CD4-positive, alpha-beta memory T cell (primary cell): ENCODE data around the gene OR7G1. TPM values are rescaled to one million over a fixed set of nuclear protein-coding genes. Genes with fewer than 3 reads are reported as not detected.
A peak's percentile ranks its signal among the peaks of the same experiment; 100 is the strongest.

Experiments used
- CTCF ChIA-PET: fragments of 350-600 bp; sonication (Branson Sonifier 250); formaldehyde crosslinking; loops from one replicate; lab custom pipeline; 2021; ENCODE audit warnings: inconsistent platforms; ENCODE audit not compliant: partially characterized antibody; lab: Charles Lee
- POLR2A ChIA-PET: fragments of 350-600 bp; sonication (Branson Sonifier 250); formaldehyde crosslinking; loops from one replicate; lab custom pipeline; 2021; ENCODE audit not compliant: partially characterized antibody; lab: Charles Lee
- DNase-seq, 5 donors: peaks; one replicate each; pipeline versions ENCODE4 v3.0.0 to v3.0.0-alpha.2; 2020 to 2022; ENCODE audit warnings: mixed read lengths in 1 of 5
- H3K27ac ChIP-seq: one replicate; pipeline ENCODE4 v1.7.0; 2013; ENCODE audit warnings: low read depth, low read length
- H3K27me3 ChIP-seq: 2 replicates; pipeline ENCODE4 v1.7.0; 2013; ENCODE audit warnings: mild to moderate bottlenecking, low read length, moderate library complexity; ENCODE audit not compliant: insufficient read depth
- H3K36me3 ChIP-seq: 2 replicates; pipeline ENCODE4 v1.7.0; 2013; ENCODE audit warnings: mild to moderate bottlenecking, low read length, moderate library complexity; ENCODE audit not compliant: insufficient read depth
- H3K4me1 ChIP-seq: 2 replicates; pipeline ENCODE4 v1.7.0; 2013; ENCODE audit warnings: mild to moderate bottlenecking, low read length, moderate library complexity; ENCODE audit not compliant: insufficient read depth
- H3K4me3 ChIP-seq, 2 donors: one replicate each; pipeline ENCODE4 v1.7.0; 2013; ENCODE audit warnings: low read length in 2 of 2, mild to moderate bottlenecking in 1 of 2
- H3K9me3 ChIP-seq, 2 donors: one replicate each; pipeline ENCODE4 v1.7.0; 2013; ENCODE audit warnings: low read length in 2 of 2, control low read depth in 1 of 2; ENCODE audit not compliant: control insufficient read depth in 1 of 2
- H3K27ac Mint-ChIP-seq, 7 donors: one replicate each; pipeline ENCODE4 v1.8.0; 2020 to 2021; ENCODE audit warnings: mixed read lengths in 7 of 7, mild to moderate bottlenecking in 6 of 7, inconsistent platforms in 3 of 7, moderate library complexity in 3 of 7
- H3K27me3 Mint-ChIP-seq, 2 donors: one replicate each; pipeline ENCODE4 v1.8.0; 2020 to 2021; ENCODE audit warnings: mixed read lengths in 2 of 2
- H3K36me3 Mint-ChIP-seq, 2 donors: one replicate each; pipeline ENCODE4 v1.8.0; 2020 to 2021; ENCODE audit warnings: mixed read lengths in 2 of 2, inconsistent platforms in 1 of 2, mild to moderate bottlenecking in 1 of 2
- H3K4me1 Mint-ChIP-seq, 4 donors: one replicate each; pipeline ENCODE4 v1.8.0; 2020 to 2021; ENCODE audit warnings: mixed read lengths in 4 of 4, mild to moderate bottlenecking in 1 of 4
- H3K4me3 Mint-ChIP-seq, 8 donors: one replicate each; pipeline ENCODE4 v1.8.0; 2020 to 2021; ENCODE audit warnings: mixed read lengths in 8 of 8, mild to moderate bottlenecking in 7 of 8, moderate library complexity in 6 of 8, inconsistent platforms in 3 of 8
- H3K9me3 Mint-ChIP-seq, 8 donors: one replicate each; pipeline ENCODE4 v1.8.0; 2020 to 2021; ENCODE audit warnings: mixed read lengths in 8 of 8, mild to moderate bottlenecking in 5 of 8, inconsistent platforms in 3 of 8, moderate library complexity in 1 of 8
- intact Hi-C: fragments of 100-400 bp; cut with micrococcal nuclease; formaldehyde crosslinking; loops from one replicate; pipeline ENCODE4 v1.15.1; 2023
- polyA plus RNA-seq, 2 donors: library from polyadenylated mRNA; unstranded; fragments of 300-500 nt; fragmentation: Illumina TruSeq; gene quantifications; one replicate each; pipeline ENCODE4 v1.2.3, GENCODE V29; 2021
- total RNA-seq, 2 experiments: library from RNA; stranded (reverse); gene quantifications; one replicate each; pipeline ENCODE4 v1.2.3, GENCODE V29; 2021

OR7G1 gene
- total and polyA plus RNA-seq, 4 experiments from 2014 or later = not detected

DNA sequence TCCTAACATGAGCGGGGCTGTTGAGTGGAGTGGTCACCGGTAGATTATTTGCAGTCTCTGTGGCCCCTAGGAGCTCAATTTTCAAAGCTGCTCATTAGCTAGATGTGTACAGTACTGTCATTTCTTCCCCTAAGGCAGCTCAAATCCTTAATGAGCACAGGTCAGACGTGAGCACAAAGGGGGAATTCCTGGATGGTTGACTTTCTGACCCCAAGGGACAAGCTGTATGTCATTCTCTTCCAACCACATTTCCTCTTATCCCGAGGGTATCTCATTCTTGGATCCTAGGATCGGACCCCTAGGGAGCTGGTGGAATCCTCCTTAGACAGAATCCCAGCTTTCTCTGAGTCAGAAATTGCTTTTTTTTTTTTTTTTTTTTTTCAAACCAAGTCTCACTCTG is 16.9 kb upstream of the OR7G1 start:
- no peak overlapping the region for H3K4me3 Mint-ChIP-seq
- Histone ChIP-seq H3K27me3 (no peaks in the 10 kb centered on the region), H3K9me3 (no peaks in the 10 kb centered on the region), H3K4me1 (no peaks in the 10 kb centered on the region), H3K4me3 (no peak overlapping the region), H3K27ac (no peak overlapping the region), H3K36me3 (no peaks in the 10 kb centered on the region)
- H3K27ac Mint-ChIP-seq = no peak overlapping the region
- H3K27me3 Mint-ChIP-seq = peaks cover 6% of the 10 kb centered on the region in 2 donors
- H3K9me3 Mint-ChIP-seq = peaks cover 0 to 1% (median 0%) of the 10 kb centered on the region in 8 donors
- DNase-seq = no peak
- no peaks in the 10 kb centered on the region for H3K36me3 Mint-ChIP-seq
- CTCF ChIA-PET = no interaction called here
- POLR2A ChIA-PET = no interaction called here
- intact Hi-C loops = no loop called here
- H3K4me1 Mint-ChIP-seq = peaks cover 3 to 12% (median 7%) of the 10 kb centered on the region in 4 donors

DNA sequence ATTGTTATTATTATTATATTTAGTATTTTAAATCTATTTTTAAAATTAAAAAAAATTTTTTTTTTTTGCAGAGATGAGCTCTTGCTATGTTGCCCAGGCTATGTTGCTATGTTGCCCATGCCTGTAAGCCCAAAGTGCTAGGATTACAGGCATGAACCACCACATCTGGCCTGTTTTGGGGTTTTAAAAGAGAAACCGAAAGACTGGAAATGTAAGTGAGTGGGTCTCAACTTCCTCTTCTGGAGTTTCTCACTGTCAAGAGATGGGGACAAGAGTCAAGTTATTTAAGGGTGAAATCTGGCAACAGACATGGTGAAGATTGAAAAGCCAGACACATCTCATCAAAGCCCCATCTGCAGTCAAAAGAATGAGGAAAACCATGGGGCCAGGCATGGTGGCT is 15.4 kb upstream of the OR7G1 start:
- H3K27me3 ChIP-seq = no peaks in the 10 kb centered on the region
- no peaks in the 10 kb centered on the region for H3K36me3 Mint-ChIP-seq
- no peaks in the 10 kb centered on the region for H3K36me3 ChIP-seq
- DNase-seq = no peak
- no peak overlapping the region for H3K27ac Mint-ChIP-seq
- H3K9me3 Mint-ChIP-seq = peaks cover 0 to 1% (median 0%) of the 10 kb centered on the region in 8 donors
- H3K4me3 ChIP-seq = no peak overlapping the region
- peaks cover 0 to 8% (median 5%) of the 10 kb centered on the region in 4 donors for H3K4me1 Mint-ChIP-seq
- POLR2A ChIA-PET = no interaction called here
- H3K27me3 Mint-ChIP-seq = peaks cover 13 to 18% of the 10 kb centered on the region in 2 donors
- H3K4me1 ChIP-seq = no peaks in the 10 kb centered on the region
- no peak overlapping the region for H3K27ac ChIP-seq
- CTCF ChIA-PET = no interaction called here
- H3K9me3 ChIP-seq = no peaks in the 10 kb centered on the region
- intact Hi-C loops = no loop called here
- no peak overlapping the region for H3K4me3 Mint-ChIP-seq

DNA sequence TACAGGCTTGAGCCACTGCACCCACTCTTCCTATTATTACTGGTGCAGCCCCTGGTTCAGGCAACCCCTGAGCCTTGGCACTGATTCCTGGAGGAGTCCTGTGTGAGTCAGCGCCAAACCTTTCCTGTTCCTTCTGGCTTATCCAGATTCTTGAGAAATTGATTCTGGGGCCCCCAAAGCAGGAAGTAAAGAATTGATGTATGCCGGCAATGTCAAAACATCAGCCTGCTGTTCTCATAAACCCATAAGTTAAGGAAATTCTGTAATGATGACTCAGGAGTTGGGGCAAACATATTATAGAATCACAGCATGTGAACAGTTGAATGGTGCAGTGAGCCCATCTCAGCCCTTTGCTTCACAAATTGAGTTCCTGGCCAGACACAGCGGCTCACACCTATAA is 12.6 kb upstream of the OR7G1 start:
- intact Hi-C loops = no loop called here
- H3K27ac Mint-ChIP-seq = no peak overlapping the region

DNA sequence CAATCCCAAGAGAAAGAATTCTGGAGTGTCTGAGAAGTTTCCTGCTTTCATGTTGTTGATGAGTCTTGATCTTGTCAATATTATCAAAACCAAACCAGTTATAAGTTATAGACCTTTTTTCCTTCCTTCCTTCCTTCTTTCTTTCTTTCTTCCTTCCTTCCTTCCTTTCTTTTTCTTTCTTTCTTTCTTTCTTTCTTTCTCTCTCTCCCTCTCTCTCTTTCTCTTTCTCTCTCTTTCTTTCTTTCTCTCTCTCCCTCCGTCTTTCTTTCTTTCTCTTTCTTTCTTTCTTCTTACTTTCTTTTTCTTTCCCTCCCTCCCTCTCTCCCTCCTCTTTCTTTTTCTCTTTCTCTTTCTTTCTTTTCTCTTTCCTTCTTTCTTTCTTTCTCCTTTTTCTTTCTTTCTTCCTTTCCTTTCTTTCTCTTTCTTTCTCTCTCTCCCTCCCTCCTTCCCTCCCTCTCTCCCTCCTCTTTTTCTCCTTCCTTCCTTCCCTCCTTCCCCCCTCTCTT is 11.4 kb upstream of the OR7G1 start, which contains the start of gene OR7G3:
TSS of gene OR7G3 (minus strand) at position 51 of the 506 bp plus-strand sequence. CDS start at position 51, 0 bp downstream.
- Mint-ChIP-seq H3K27ac (peak within 1 kb of the TSS in 1 of 7 donors; percentile 29), H3K4me3 (no peak within 1 kb of the TSS), H3K9me3 (peaks cover 0 to 1% (median 0%) of the 10 kb centered on the region in 8 donors), H3K27me3 (peaks cover 17 to 24% of the 10 kb centered on the region in 2 donors), H3K36me3 (no peaks in the 10 kb centered on the region), H3K4me1 (peaks cover 0 to 8% (median 5%) of the 10 kb centered on the region in 4 donors)
- Histone ChIP-seq H3K27me3 (no peaks in the 10 kb centered on the region), H3K36me3 (no peaks in the 10 kb centered on the region), H3K4me3 (no peak within 1 kb of the TSS), H3K4me1 (no peaks in the 10 kb centered on the region), H3K9me3 (no peaks in the 10 kb centered on the region), H3K27ac (no peak within 1 kb of the TSS)
- intact Hi-C loops = no loop called here
- POLR2A ChIA-PET = no interaction called here
- no peak for DNase-seq
- CTCF ChIA-PET = no interaction called here

More for the DNA sequence above, 12.6 kb upstream of the OR7G1 start:
- Histone ChIP-seq H3K9me3 (no peaks in the 10 kb centered on the region), H3K27me3 (no peaks in the 10 kb centered on the region), H3K4me3 (no peak overlapping the region), H3K36me3 (no peaks in the 10 kb centered on the region), H3K4me1 (no peaks in the 10 kb centered on the region), H3K27ac (no peak overlapping the region)
- ChIA-PET CTCF (no interaction called here), POLR2A (no interaction called here)
- no peaks in the 10 kb centered on the region for H3K36me3 Mint-ChIP-seq
- no peak overlapping the region for H3K4me3 Mint-ChIP-seq
- no peak for DNase-seq
- H3K9me3 Mint-ChIP-seq = peaks cover 0 to 1% (median 0%) of the 10 kb centered on the region in 8 donors
- peaks cover 0 to 8% (median 5%) of the 10 kb centered on the region in 4 donors for H3K4me1 Mint-ChIP-seq
- peaks cover 14 to 23% of the 10 kb centered on the region in 2 donors for H3K27me3 Mint-ChIP-seq

DNA sequence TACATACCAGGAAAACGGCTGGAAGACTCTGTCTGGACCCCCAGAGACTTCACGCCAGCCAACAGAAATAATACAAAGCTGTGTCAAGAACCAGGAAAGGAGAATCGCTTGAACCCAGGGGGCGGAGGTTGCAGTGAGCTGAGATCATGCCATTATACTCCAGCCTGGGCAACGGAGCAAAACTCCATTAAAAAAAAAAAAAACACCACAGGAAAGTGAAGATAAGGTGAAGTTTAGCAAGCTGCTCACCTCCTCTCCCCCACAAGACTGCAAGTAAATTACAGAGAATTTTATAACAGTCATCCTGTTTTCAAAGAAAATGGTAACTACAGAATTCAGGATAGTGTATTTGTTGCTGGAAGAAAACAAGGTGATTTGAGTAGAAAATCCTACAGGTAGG is 984 bp upstream of the OR7G1 start:
- H3K27me3 ChIP-seq = no peaks in the 10 kb centered on the region
- H3K27ac ChIP-seq = no peak overlapping the region
- no peaks in the 10 kb centered on the region for H3K4me1 ChIP-seq
- H3K9me3 ChIP-seq = no peaks in the 10 kb centered on the region
- H3K27me3 Mint-ChIP-seq = peaks cover 10 to 14% of the 10 kb centered on the region in 2 donors
- H3K9me3 Mint-ChIP-seq = peaks cover 0 to 2% (median 0%) of the 10 kb centered on the region in 8 donors
- H3K36me3 ChIP-seq = no peaks in the 10 kb centered on the region
- no peak overlapping the region for H3K4me3 Mint-ChIP-seq
- intact Hi-C loops = no loop called here
- H3K36me3 Mint-ChIP-seq = no peaks in the 10 kb centered on the region
- peaks cover 0 to 1% (median 0%) of the 10 kb centered on the region in 4 donors for H3K4me1 Mint-ChIP-seq
- no peak for DNase-seq
- H3K27ac Mint-ChIP-seq = no peak overlapping the region
- H3K4me3 ChIP-seq = no peak overlapping the region
- CTCF ChIA-PET = no interaction called here
- POLR2A ChIA-PET = no interaction called here

DNA sequence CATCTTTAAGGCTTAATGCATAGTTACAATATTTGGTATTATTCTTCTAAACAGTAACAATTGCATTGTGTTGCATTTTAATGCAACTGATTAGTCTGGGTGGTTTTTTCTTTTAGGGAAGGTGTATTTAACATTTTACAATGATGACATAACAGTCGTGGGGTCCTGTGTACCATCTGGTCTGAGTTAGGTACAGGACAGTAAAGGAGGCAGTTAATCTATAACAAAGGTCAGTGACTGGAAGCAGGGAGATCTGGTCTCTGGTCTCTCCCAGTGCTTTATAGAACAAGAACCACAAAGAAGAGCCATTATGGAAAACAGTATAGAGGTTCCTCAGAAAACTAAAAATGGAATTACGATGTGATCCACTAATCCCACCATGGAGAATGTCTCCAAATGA is 5.6 kb downstream of the OR7G1 start:
- Histone ChIP-seq H3K27me3 (no peaks in the 10 kb centered on the region), H3K4me3 (no peak overlapping the region), H3K36me3 (no peaks in the 10 kb centered on the region), H3K27ac (no peak overlapping the region), H3K4me1 (no peaks in the 10 kb centered on the region), H3K9me3 (no peaks in the 10 kb centered on the region)
- POLR2A ChIA-PET = no interaction called here
- intact Hi-C loops = no loop called here
- Mint-ChIP-seq H3K4me3 (no peak overlapping the region), H3K27ac (no peak overlapping the region), H3K9me3 (peaks cover 0 to 2% (median 0%) of the 10 kb centered on the region in 8 donors), H3K36me3 (no peaks in the 10 kb centered on the region), H3K4me1 (peaks cover 0 to 4% (median 0%) of the 10 kb centered on the region in 4 donors), H3K27me3 (peaks cover 9 to 16% of the 10 kb centered on the region in 2 donors)
- no peak for DNase-seq
- CTCF ChIA-PET = no interaction called here

DNA sequence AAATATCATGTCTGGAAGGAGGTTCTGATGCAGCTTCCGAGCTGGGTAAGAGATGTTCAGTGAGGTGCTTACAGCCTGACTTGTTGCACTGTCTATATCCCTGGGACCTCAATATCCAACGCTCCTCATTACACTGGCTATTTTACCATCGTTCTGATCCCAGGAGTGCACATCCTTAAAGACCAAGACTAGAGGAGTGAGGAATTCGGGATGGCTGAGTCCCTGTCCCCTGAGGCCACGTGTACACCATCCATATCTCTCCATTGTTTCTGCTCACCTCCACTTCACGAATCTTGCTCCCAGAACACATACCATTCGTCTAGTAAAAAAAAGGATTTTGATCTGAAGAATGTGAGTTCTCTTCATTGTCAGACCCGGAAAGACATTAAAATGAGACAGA is 8.2 kb downstream of the OR7G1 start, which contains the start of gene OR7G2:
TSS of gene OR7G2 (minus strand) at position 101 of the 400 bp plus-strand sequence. CDS start 4,232 bp downstream, outside the sequence.
- H3K36me3 Mint-ChIP-seq = no peaks in the 10 kb centered on the region
- H3K27me3 Mint-ChIP-seq = peaks cover 8 to 17% of the 10 kb centered on the region in 2 donors

More for the DNA sequence above, 8.2 kb downstream of the OR7G1 start, which contains the start of gene OR7G2:
- Mint-ChIP-seq H3K27ac (no peak within 1 kb of the TSS), H3K9me3 (no peaks in the 10 kb centered on the region), H3K4me3 (no peak within 1 kb of the TSS), H3K4me1 (peaks cover 0 to 4% (median 0%) of the 10 kb centered on the region in 4 donors)
- POLR2A ChIA-PET = no interaction called here
- Histone ChIP-seq H3K9me3 (no peaks in the 10 kb centered on the region), H3K4me1 (no peaks in the 10 kb centered on the region), H3K36me3 (no peaks in the 10 kb centered on the region), H3K27me3 (no peaks in the 10 kb centered on the region), H3K4me3 (no peak within 1 kb of the TSS), H3K27ac (no peak within 1 kb of the TSS)
- intact Hi-C loops = no loop called here
- DNase-seq = no peak
- CTCF ChIA-PET = no interaction called here
